SK-N-SH (cell line): ENCODE measurements around the gene RBM18. TPM values are rescaled to one million over a fixed set of nuclear protein-coding genes. Genes with fewer than 3 reads are reported as not detected.

ENCODE experiments used
- CTCF ChIA-PET: fragments of 300-600, 350-600 bp; formaldehyde crosslinking; extraction: SDS; loops from one replicate; lab custom pipeline; 2021; lab: Yijun Ruan, JAX
- POLR2A ChIA-PET: fragments of 350-600 bp; sonication (Branson Sonifier 250); formaldehyde crosslinking; extraction: SDS; loops from one replicate; lab custom pipeline; 2020; ENCODE audit warnings: antibody characterized with exemption, inconsistent platforms; lab: Yijun Ruan, JAX
- DNase-seq: peaks from one replicate; pipeline ENCODE4 v3.0.0; 2012
- H2AFZ ChIP-seq: fragments of 200-600 bp; sonication (generic); 2 replicates; pipeline ENCODE4 v1.8.1; 2016; ENCODE audit warnings: antibody characterized with exemption, mild to moderate bottlenecking, low read depth
- H3F3A ChIP-seq: fragments of 200-600 bp; sonication (generic); replicated peaks from 2 replicates; pipeline ENCODE3; 2016; ENCODE audit warnings: antibody characterized with exemption, mild to moderate bottlenecking; ENCODE audit not compliant: insufficient read depth
- H3K27ac ChIP-seq, 2 experiments: fragments of 200-500 bp in 1 of 2; fragments of 200-600 bp in 1 of 2; sonication (Bioruptor generic) in 1 of 2; sonication (generic), shearing (Covaris generic) in 1 of 2; 2 replicates each; pipeline versions ENCODE4 v1.5.1 to v1.6.1; 2014 to 2016; ENCODE audit warnings: low read depth in 2 of 2, inconsistent platforms in 1 of 2, low read length in 1 of 2, mild to moderate bottlenecking in 1 of 2, mixed read lengths in 1 of 2
- H3K27me3 ChIP-seq: fragments of 200-600 bp; sonication (generic), shearing (Covaris generic); 2 replicates; pipeline ENCODE4 v1.6.1; 2016; ENCODE audit warnings: mixed run types; ENCODE audit not compliant: insufficient read depth
- H3K36me3 ChIP-seq, 2 experiments: fragments of 200-500 bp in 1 of 2; fragments of 200-600 bp in 1 of 2; sonication (Bioruptor generic) in 1 of 2; sonication (generic) in 1 of 2; replicated peaks in 1 of 2; 2 replicates each; pipeline versions ENCODE3 to v1.5.1; 2014 to 2016; ENCODE audit warnings: low read length in 1 of 2, mild to moderate bottlenecking in 1 of 2; ENCODE audit not compliant: insufficient read depth in 2 of 2, control insufficient read depth in 1 of 2
- H3K4me1 ChIP-seq, 2 experiments: fragments of 200-500 bp in 1 of 2; fragments of 200-600 bp in 1 of 2; sonication (Bioruptor generic) in 1 of 2; sonication (generic), shearing (Covaris generic) in 1 of 2; 2 replicates each; pipeline versions ENCODE4 v1.5.1 to v1.6.1; 2014 to 2016; ENCODE audit warnings: low read depth in 1 of 2, low read length in 1 of 2, mixed run types in 1 of 2; ENCODE audit not compliant: insufficient read depth in 2 of 2, control insufficient read depth in 1 of 2
- H3K4me2 ChIP-seq: fragments of 200-600 bp; sonication (generic), shearing (Covaris generic); 2 replicates; pipeline ENCODE4 v1.6.1; 2017; ENCODE audit warnings: mixed run types
- H3K4me3 ChIP-seq, 2 experiments: fragments of 200-500 bp in 1 of 2; fragments of 200-600 bp in 1 of 2; sonication (Bioruptor generic) in 1 of 2; sonication (generic), shearing (Covaris generic) in 1 of 2; 2 replicates each; pipeline versions ENCODE4 v1.5.1 to v1.8.1; 2014 to 2016; ENCODE audit warnings: low read depth in 2 of 2, inconsistent platforms in 1 of 2, low read length in 1 of 2, mild to moderate bottlenecking in 1 of 2, mixed read lengths in 1 of 2, moderate library complexity in 1 of 2
- H3K79me2 ChIP-seq: fragments of 200-600 bp; sonication (generic); 2 replicates; pipeline ENCODE4 v1.8.1; 2017; ENCODE audit warnings: mild to moderate bottlenecking; ENCODE audit not compliant: insufficient read depth
- H3K9ac ChIP-seq: fragments of 200-600 bp; sonication (generic); 2 replicates; pipeline ENCODE4 v1.6.1; 2017; ENCODE audit warnings: mixed run types
- H3K9me2 ChIP-seq: fragments of 200-600 bp; sonication (generic); 2 replicates; pipeline ENCODE4 v1.6.1; 2017; ENCODE audit warnings: mixed run types
- H3K9me3 ChIP-seq: fragments of 200-600 bp; sonication (generic); 2 replicates; pipeline ENCODE4 v1.6.1; 2017; ENCODE audit warnings: mixed run types, mild to moderate bottlenecking, moderate library complexity
- H4K20me1 ChIP-seq: fragments of 200-600 bp; sonication (generic); 2 replicates; pipeline ENCODE4 v1.6.1; 2017; ENCODE audit warnings: mild to moderate bottlenecking, mixed run types; ENCODE audit not compliant: insufficient read depth
- EZH2phosphoT487 ChIP-seq: fragments of 200-600 bp; sonication (generic); IDR thresholded peaks from 2 replicates; pipeline ENCODE4 v1.6.1; 2017; ENCODE audit warnings: low read depth, mixed run types, mild to moderate bottlenecking, antibody characterized with exemption, moderate library complexity, borderline replicate concordance
- POLR2AphosphoS5 ChIP-seq: IDR thresholded peaks from 2 replicates; pipeline ENCODE4 v1.6.1; 2012; ENCODE audit warnings: low read depth, low read length
- RFX5 ChIP-seq: IDR thresholded peaks from 2 replicates; pipeline ENCODE4 v1.6.1; 2012; ENCODE audit warnings: mild to moderate bottlenecking, improper control_type of control experiment, low read length
- RXRA ChIP-seq: IDR thresholded peaks from 2 replicates; pipeline ENCODE4 v1.4.0; 2012; ENCODE audit warnings: low read depth, mild to moderate bottlenecking, borderline replicate concordance
- WGBS: methylation state at CpG from one replicate; pipeline ENCODE4 v1.1.6; 2017; ENCODE audit warnings: low lambda C conversion rate; 5-methylcytosine and 5-hydroxymethylcytosine counted together
- polyA plus RNA-seq, 3 experiments: library from polyadenylated mRNA; depleted of rRNA; stranded (reverse); fragments of >200 nt; gene quantifications; 2 replicates each; pipeline ENCODE4 v1.2.3, GENCODE V29; 2012

RBM18 gene
- polyA plus RNA-seq, 1 of the 3 experiments (the other 2 are of a cell fraction): 8.2 TPM

- POLR2A ChIA-PET: no interaction called here
Measured at GRCh38 chr9:122228191-122228567, 36.5 kb downstream of the RBM18 start.

DNA sequence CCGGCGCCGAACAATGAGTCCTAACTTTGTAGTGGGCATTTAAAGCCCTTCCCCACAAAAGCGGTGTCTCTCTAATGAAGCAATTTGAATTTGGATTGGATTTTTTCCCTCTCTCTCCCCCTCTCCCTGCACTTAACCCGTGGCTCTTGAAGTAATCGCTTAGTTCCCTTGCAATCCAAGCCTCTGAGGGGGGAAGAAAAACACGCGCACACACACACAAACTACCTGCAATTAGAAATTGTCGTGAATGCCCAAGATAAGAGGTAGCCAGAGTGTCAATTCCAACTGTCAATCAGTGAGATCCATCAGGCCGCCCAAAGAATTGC lies 37.1 kb downstream of the RBM18 start:
- no peak overlapping the region for H3K9ac ChIP-seq
- TF ChIP-seq RFX5 (no peak), EZH2phosphoT487 (peak; percentile 85; the same call in 1 of the 2 replicates)
- ChIA-PET POLR2A (no interaction called here), CTCF (no interaction called here)
- DNase-seq: no peak
- peaks cover 93% of the 10 kb centered on the region for H3K27me3 ChIP-seq
- H3K79me2 ChIP-seq: no peaks in the 10 kb centered on the region
- no peaks in the 10 kb centered on the region for H4K20me1 ChIP-seq
- no peaks in the 10 kb centered on the region for H3K36me3 ChIP-seq
- peaks cover 0 to 4% of the 10 kb centered on the region in 2 experiments; a peak in 1 of 4 replicates for H3K4me1 ChIP-seq
- H3K4me3 ChIP-seq: no peak overlapping the region
- H3K4me2 ChIP-seq: no peak overlapping the region
- H3K9me2 ChIP-seq: no peaks in the 10 kb centered on the region
- no peaks in the 10 kb centered on the region for H3F3A ChIP-seq
- H3K9me3 ChIP-seq: no peaks in the 10 kb centered on the region
- H3K27ac ChIP-seq: no peak overlapping the region
- 16% methylated on average over 10 of the region's 10 CpGs for WGBS
- H2AFZ ChIP-seq: no peak overlapping the region

More at GRCh38 chr9:122228191-122228567, 36.5 kb downstream of the RBM18 start:
- Histone ChIP-seq H3K4me3 (peak overlapping the region; percentile 23 to 35; a peak in 1 of 4 replicates), H3K79me2 (no peaks in the 10 kb centered on the region), H3K9me3 (no peaks in the 10 kb centered on the region), H3K9me2 (no peaks in the 10 kb centered on the region), H3K27me3 (peaks cover 86% of the 10 kb centered on the region), H3K9ac (no peak overlapping the region), H2AFZ (no peak overlapping the region), H3K4me2 (peak overlapping the region; percentile 47; the same call in 1 of the 2 replicates), H3K27ac (no peak overlapping the region), H3K4me1 (peaks cover 0 to 4% of the 10 kb centered on the region in 2 experiments; a peak in 1 of 4 replicates), H4K20me1 (no peaks in the 10 kb centered on the region), H3K36me3 (no peaks in the 10 kb centered on the region), H3F3A (no peaks in the 10 kb centered on the region)
- CTCF ChIA-PET: no interaction called here
- WGBS: 5% methylated on average over 22 of the region's 38 CpGs
- TF ChIP-seq RXRA (no peak), EZH2phosphoT487 (peak; percentile 99)
- peak; percentile 73 for DNase-seq

GRCh38 chr9:122226758-122227574 lies 37.7 kb downstream of the RBM18 start:
- Histone ChIP-seq H3K27me3 (peaks cover 94% of the 10 kb centered on the region), H3K79me2 (no peaks in the 10 kb centered on the region), H3K27ac (no peak overlapping the region), H3K4me2 (no peak overlapping the region), H3K36me3 (no peaks in the 10 kb centered on the region), H3F3A (no peaks in the 10 kb centered on the region), H3K9ac (no peak overlapping the region), H3K4me3 (no peak overlapping the region), H4K20me1 (no peaks in the 10 kb centered on the region), H3K9me2 (no peaks in the 10 kb centered on the region), H2AFZ (no peak overlapping the region), H3K4me1 (peaks cover 0 to 4% of the 10 kb centered on the region in 2 experiments; a peak in 1 of 4 replicates), H3K9me3 (no peaks in the 10 kb centered on the region)
- CTCF ChIA-PET: interaction anchor here (1.3 to 2.4 kb wide), 3 partner anchors 69 to 128 kb away, joined by 6 to 8 read pairs (median 6); no protein-coding TSS in a partner anchor
- peak; percentile 69 for DNase-seq
- no peak for TF ChIP-seq POLR2AphosphoS5
- WGBS: 10% methylated on average over 37 of the region's 59 CpGs
- POLR2A ChIA-PET: no interaction called here
